HG03103 (cell line): ENCODE measurements around the gene CIAO3.
"Not testable (repeated sequence)": the region's sequence is repeated elsewhere in the genome, so short reads cannot be mapped to it uniquely, and the experiment has no call there.

ENCODE experiments used
- ATAC-seq: cut with Tn5 transposase; IDR thresholded peaks from one replicate; pipeline ENCODE4 v1.9.1; 2021; ENCODE audit warnings: low read depth; ENCODE audit not compliant: unreplicated experiment

The CIAO3 gene

DNA sequence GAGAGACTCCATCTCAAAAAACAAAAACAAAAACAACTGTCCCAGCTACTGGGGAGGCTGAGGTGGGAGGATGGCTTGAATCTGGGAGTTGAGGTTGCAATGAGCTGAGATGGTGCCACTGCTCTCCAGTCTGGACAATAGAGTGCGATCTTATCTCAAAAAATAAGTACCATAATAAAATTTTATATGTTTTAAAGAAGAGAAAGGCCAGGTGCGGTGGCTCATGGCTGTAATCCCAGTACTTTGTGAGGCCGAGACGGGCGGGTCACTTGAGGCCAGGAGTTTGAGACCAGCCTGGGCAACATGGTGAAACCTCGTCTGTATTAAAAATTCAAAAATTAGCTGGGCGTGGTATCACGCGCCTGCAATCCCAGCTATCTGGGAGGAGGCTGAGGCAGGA, 36.0 kb upstream of the CIAO3 start:
- ATAC-seq = no peak

DNA sequence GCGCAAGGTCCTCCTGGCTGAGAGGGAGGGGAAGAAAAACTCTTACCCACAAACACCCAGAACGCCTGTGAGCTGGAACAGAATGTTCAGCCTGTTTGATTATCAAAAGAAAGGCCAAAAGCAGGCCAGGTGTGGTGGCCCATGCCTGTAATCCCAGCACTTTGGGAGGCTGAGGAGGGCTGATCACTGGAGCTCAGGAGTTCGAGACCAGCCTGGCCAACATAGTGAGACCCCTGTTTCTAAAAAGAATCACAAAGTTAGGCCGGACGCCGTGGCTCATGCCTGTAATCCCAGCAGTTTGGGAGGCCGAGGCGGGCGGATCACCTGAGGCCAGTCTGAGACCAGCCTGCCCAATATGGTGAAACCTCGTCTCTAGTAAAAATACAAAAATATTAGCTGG, 35.5 kb upstream of the CIAO3 start:
- ATAC-seq = not testable (repeated sequence)

DNA sequence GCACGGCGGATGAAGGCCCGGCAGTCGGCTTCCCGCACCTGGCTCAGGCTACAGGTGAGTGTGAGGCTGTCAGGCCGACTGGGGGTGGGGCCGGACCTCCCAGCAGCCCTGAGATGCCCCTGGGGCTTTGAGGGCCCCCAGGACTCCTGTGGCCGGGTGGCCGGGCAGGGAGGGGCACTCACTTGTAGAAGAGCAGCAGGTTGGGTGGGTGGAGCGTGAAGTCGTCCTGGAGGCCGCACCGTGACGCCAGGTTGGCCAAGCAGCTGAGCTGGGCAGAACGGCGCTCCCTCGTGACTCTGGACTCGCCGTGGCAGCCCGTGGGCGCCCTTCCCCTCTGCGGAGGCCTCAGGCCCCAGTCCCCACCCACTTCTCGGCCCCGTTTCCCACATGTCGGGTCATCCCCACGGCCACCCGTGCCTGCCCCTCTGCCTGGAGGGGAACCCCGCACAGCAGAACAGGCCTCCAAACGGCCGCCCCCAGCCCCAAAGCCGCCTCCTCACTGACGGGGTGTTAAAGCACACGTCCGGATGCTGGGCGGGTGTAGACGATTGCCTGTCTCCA, 34.5 kb upstream of the CIAO3 start:
- no peak for ATAC-seq

DNA sequence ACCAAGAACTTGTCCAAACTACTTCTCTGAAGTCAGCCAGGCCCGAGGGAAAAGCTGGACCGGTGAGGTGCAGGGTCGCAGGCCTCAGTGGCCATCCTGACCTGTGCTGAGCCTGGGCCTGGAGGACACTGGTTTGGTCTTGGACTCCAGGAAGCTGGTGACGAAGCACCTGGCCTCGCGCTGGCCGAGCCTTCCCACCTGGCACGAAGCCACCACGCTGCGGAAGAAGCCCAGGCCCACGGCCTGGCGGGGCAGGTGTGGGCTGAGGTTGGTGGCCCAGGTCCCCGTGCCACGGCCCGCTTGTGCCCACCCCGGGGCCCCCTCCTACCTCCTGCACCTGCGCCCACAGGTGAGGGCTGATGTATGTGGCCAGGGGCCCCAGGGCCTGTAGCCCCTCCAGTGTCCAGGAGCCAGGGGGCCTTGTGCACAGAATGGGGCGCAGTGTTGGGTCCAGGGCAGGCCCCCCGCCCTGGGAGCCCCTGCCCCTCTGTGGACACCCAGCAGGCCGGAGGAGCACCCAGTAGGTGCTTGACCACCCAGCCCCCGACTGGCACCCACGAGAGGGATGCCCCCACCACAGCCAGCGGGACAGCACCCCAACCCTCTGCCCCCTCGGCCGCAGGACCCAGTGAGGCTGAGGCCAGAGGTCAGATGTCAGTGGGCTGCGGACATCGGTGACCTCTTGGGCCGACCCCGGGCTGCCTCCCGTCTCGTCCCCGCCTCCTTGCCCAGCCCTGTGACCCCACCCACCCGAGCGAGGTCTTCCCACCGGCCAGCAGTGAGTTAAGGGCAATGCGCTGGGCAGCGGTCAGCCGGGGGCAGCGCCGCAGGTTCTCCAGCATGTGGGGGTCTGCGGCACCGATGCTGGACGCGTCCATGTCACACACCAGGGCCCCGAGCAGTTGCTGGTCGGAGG, 33.5 kb upstream of the CIAO3 start:
- ATAC-seq = no peak

DNA sequence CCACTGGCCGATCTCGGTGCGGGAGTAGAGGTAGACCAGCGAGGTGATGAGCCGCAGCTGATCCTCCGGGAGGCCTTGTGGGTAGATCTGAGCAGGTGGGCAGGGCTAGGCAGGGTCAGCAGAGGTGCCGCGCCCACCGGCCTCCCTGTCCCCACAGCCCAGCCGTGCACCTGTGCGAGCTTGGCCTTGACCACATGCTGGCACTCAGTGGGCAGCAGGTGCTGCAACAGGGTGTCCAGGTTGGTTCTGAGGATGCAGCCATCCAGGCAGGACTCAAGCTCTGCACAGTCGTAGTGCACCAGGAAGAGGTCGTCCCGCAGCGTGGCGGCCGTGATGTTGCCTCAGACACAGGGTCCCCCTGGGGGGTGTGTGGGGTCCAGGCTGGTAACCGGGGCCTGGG, 32.2 kb upstream of the CIAO3 start:
- no peak for ATAC-seq

DNA sequence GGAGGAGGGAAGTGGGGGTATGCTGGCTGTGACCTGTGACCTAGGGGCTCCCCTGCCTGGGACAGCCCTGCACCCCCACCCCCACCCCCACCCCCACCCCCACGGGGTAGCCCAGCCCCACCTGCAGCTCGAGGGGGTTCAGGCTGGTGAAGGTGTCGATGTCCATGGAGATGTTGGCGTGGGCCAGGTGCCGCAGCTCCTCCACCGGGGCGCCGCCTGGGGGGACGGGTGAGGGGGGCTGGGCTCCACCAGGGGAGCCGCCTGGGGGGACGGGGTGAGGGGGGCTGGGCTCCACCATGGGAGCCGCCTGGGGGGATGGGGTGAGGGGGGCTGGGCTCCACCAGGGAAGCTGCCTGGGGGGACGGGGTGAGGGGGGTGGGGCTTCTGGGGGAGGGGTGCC, 29.6 kb upstream of the CIAO3 start:
- no peak for ATAC-seq

DNA sequence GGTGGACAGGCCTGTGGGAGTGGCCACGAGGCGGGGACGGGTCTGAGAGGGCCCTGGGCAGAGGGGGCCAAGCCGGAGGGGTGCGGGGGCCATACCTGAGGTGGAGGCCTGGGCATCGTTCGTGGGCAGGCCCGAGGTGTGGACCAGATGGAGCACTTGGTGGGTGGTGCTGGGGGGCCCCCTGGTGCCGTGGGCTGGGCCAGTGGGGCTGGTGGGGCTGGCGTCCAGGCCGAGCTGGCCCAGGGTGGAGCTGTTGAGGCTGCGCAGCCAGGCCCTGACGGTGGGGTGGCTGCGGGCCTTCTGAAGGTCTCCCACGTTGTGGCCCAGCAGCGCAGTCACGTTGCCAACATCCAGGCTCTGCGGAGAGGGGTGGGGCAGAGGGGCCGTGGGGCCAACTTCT, 29.1 kb upstream of the CIAO3 start:
- no peak for ATAC-seq

DNA sequence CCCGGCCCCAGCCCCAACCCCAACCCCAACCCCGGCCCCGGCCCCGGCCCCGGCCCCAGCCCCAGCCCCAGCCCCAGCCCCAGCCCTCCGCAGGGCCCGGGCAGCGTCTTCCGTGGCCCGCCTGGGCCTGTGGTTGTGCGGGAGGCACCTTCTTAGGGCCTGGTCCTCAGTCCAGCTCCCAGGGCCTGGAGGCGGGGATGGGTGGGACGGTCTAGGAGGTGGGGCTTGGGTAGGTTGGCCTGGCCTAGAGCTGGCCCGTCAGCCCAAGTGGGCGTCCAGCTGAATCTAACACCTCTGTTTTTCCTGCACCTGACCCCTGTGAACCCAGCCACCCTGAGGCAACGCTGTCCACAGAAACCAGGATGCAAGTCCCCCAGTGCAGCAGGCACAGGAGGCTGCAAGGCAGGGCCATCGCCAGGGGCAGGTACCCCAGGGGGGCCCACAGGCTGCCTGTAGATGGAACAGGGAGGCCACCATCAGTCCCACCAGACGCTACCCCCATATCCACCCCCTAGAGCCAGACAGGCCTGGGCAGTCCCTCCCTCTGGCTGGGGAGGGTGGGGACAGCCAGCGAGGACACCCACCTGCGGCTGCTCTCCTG, 28.5 kb upstream of the CIAO3 start:
- ATAC-seq = no peak

DNA sequence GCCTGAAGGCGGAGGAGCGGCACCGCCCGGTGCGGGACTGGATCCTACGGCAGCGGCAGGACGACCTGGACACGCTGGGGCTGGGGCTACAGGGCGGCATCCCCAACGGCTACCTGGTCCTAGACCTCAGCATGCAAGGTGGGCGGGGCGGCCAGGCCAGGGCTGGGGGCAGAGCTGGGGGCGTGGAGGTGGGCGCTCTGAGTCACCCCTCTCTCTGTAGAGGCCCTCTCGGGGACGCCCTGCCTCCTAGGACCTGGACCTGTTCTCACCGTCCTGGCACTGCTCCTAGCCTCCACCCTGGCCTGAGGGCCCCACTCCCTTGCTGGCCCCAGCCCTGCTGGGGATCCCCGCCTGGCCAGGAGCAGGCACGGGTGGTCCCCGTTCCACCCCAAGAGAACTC, 27.6 kb upstream of the CIAO3 start:
- ATAC-seq = no peak

DNA sequence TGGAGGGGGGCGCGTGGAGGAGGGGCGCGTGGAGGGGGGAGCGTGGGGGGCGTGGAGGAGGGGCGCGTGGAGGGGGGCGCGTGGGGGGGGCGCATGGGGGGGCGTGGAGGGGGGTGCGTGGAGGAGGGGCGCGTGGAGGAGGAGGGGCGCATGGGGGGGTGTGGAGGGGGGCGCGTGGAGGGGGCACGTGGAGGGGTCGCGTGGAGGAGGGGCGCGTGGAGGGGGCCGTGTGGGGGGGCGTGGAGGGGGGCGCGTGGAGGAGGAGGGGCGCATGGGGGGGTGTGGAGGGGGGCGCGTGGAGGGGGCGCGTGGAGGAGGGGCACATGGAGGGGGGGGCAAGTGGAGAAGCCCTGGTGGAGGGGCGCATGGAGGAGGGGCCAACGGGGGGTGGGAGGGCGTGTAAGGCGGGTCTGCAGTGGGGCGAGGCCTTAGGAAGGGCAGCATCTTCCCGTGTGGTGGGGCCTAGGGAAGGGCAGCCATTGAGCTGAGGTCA, 27.0 kb upstream of the CIAO3 start:
- no peak for ATAC-seq

DNA sequence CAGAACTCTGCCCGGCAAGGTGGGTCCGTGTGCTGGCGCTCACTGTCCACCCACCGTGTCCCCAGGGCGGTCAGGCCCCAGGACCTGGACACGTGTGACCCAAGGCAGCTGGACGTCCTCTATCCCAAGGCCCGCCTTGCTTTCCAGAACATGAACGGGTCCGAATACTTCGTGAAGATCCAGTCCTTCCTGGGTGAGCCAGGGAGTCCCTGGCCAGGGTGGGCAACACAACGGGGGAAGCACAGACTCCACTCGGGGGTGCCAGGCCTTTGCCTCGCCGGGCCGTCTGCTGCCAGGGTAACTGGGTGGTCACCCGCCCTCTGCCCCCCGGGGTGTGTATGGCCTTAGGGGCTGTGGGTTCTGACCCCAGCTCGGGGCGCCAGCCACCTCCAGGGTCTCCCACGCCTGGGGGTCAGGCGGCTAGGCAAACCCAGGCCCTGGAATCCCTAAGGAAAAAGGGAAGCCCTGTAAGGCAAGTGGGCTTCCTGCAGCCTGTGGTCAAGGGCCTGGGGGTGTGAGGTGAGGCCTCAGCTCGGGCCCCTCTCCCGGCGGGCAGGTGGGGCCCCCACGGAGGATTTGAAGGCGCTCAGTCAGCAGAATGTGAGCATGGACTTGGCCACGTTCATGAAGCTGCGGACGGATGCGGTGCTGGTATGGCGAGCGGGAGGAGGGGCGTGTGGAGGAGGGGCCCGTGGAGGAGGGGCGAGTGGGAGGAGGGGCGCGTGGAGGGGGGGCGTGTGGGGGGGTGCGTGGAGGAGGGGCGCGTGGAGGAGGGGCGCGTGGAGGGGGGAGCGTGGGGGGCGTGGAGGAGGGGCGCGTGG, 26.2 kb upstream of the CIAO3 start:
- ATAC-seq = no peak

DNA sequence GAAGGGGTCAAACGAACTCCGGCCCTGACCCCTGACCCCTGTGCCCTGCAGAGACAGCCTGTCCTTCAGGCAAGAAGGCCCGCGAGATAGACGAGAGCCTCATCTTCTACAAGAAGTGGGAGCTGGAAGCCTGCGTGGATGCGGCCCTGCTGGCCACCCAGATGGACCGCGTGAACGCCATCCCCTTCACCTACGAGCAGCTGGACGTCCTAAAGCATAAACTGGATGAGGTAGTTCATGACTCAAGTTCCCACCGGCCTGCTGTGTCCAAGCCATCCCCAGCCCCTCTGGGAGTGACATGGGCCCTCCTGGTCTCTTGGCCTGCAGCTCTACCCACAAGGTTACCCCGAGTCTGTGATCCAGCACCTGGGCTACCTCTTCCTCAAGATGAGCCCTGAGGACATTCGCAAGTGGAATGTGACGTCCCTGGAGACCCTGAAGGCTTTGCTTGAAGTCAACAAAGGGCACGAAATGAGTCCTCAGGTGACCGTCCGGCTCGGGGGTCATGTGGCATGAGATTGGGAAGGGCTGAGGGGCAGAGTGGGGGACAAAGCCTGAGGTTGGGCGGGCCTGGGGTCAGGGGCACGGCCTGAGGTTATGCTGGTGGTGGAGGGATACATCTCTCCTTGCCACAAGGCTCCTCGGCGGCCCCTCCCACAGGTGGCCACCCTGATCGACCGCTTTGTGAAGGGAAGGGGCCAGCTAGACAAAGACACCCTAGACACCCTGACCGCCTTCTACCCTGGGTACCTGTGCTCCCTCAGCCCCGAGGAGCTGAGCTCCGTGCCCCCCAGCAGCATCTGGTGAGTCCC, 25.4 kb upstream of the CIAO3 start:
- ATAC-seq = no peak

DNA sequence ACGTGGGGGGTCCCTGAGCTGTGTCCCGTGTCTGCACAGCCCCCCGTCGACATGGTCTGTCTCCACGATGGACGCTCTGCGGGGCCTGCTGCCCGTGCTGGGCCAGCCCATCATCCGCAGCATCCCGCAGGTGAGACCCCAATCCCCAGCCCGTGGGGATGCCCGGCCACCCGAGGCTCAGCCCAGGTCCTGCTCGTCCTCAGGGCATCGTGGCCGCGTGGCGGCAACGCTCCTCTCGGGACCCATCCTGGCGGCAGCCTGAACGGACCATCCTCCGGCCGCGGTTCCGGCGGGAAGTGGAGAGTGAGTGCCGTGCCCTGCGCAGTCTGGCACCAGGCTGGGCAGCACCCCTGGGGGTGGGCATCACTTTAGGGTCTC, 24.7 kb upstream of the CIAO3 start:
- ATAC-seq = no peak

DNA sequence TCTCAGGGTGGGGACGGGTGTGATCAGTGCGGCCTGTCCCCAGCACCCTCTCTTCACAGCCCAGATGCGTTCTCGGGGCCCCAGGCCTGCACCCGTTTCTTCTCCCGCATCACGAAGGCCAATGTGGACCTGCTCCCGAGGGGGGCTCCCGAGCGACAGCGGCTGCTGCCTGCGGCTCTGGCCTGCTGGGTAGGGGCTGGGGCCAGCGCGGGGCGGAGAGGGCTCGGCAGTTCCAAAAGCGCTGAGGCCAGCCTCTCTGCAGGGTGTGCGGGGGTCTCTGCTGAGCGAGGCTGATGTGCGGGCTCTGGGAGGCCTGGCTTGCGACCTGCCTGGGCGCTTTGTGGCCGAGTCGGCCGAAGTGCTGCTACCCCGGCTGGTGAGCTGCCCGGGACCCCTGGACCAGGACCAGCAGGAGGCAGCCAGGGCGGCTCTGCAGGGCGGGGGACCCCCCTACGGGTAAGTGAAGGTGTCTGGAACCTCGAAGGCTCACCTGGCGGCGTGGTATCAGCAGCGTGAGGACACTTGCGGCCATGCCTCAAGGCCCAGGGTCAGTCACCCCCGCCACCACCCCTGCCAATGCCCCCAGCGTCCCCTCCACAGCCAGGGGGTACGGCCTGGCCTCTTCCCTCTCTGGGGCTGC, 24.2 kb upstream of the CIAO3 start:
- no peak for ATAC-seq

DNA sequence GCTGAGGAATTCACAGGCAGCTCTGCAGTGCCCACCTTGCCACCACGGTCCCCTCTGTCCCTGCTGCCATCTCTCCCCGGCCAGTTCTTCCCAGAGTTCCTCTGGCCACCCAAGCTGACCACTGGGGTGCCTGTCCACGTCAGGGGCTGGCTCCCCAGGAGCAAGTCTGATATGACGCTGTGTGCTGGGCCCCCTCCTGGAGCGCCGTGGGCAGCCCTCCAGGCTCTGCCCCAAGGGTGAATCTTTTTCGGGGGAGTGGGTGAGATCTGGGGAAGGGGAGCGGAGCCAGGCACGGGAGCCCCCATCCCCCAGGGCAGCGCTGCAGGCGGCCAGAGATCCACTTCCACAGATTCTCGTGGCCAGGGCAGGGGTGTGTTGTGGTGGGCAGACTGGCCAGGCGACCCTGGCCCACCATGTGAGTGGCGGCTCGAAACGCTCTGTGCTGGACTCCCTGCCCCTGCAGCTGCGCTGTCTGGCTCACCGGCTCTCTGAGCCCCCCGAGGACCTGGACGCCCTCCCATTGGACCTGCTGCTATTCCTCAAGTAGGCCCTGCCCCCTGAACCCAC, 23.5 kb upstream of the CIAO3 start:
- ATAC-seq = no peak

DNA sequence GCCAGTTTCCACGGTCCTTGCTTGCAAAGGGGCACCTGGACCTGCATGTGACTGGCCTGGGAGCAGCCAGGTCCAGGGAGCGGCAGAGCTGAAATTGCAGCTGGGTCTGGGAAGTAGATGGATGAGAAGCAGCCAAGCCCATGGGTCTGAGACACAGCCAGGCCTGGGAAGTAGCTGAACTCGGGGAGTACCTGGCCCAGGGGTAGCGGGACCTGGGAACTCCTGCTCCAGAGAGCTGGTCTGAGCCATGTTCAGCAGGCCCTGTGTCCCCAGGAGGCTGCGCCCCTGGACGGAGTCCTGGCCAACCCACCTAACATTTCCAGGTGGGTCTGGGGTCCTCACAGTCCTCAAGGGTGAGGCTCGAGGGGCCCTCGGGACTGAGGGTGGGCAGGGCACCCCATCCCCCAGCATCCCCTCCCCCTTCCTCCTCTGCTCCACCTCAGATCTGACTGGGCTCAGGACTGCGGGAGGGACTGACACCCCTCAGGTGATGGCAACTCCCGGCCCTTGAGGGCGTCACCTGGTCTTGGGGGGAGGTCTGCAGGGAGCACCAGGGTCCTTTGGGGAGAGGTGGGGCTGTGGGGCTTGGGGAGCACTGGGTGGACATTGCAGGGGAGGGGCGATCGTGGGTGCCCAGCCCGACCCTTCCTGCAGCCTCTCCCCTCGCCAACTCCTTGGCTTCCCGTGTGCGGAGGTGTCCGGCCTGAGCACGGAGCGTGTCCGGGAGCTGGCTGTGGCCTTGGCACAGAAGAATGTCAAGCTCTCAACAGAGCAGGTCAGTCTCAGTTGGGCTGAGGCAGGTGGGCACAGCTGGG, 22.8 kb upstream of the CIAO3 start:
- no peak for ATAC-seq

DNA sequence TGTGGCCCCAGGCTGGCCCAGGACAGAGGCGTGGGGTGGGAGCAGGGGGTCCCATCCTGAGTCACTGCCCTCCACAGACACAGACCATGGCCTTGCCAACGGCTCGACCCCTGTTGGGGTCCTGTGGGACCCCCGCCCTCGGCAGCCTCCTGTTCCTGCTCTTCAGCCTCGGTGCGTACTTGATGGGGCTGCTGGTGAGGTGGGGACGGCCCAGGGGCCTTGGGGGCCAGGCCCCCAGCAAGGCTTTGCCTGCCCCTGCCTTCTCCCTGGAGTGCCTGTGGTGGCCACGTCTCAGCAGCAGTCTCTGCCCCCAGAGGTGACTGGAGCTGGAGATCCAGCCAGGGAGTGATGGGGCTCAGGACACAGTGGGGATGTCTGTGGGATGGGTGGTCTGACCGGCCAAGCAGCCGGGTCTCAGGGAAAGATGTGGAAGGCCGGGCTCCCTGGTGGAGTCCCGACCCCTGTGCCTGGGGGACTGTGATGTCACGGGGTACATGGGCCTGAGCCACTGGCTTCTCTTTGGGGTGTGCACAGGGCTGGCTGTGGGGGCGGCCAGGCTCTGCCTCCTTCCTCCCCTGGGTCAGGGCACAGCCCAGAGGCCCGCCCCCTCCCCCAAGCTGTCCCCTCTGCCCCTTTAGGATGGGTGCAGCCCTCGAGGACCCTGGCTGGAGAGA, 21.9 kb upstream of the CIAO3 start:
- no peak for ATAC-seq
